Lower leg skin (tissue), 3 donors: ENCODE measurements around the gene DDX60.
"Not testable (repeated sequence)": the region's sequence is repeated elsewhere in the genome, so short reads cannot be mapped to it uniquely, and the experiment has no call there.

Source experiments
- POLR2A ChIP-seq, 2 donors: fragments of 450-650 bp; IDR thresholded peaks; one replicate each; pipeline ENCODE4 v1.6.1; 2016 to 2017; ENCODE audit warnings: antibody characterized with exemption in 2 of 2, mild to moderate bottlenecking in 1 of 2, moderate library complexity in 1 of 2
- TF ChIP-seq, protein P1 (sequence below), 3 donors: fragments of 450-650 bp; IDR thresholded peaks; one replicate each; pipeline ENCODE4 v1.5.1; 2016; ENCODE audit warnings: antibody characterized with exemption in 3 of 3, mild to moderate bottlenecking in 3 of 3, moderate library complexity in 2 of 3

DNA sequence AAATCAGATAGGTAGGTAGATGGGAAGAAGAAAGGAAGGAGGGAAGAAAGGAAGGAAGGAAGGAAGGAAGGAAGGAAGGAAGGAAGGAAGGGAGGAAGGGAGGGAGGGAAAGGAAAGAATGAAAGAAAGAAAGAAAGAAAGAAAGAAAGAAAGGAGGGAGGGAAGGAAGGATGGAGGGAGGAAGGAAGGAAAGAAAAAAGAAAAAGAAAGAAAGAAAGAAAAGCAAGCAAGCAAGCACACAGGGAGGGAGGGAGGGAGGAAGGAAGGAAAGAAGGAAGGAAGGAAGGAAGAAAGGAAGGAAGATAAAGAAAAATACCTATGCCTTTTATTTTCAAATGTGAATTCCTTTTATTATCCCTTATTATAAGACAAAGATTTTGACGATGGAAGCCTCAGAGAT lies 32.7 kb downstream of the DDX60 start:
- TF ChIP-seq, protein P1, sequence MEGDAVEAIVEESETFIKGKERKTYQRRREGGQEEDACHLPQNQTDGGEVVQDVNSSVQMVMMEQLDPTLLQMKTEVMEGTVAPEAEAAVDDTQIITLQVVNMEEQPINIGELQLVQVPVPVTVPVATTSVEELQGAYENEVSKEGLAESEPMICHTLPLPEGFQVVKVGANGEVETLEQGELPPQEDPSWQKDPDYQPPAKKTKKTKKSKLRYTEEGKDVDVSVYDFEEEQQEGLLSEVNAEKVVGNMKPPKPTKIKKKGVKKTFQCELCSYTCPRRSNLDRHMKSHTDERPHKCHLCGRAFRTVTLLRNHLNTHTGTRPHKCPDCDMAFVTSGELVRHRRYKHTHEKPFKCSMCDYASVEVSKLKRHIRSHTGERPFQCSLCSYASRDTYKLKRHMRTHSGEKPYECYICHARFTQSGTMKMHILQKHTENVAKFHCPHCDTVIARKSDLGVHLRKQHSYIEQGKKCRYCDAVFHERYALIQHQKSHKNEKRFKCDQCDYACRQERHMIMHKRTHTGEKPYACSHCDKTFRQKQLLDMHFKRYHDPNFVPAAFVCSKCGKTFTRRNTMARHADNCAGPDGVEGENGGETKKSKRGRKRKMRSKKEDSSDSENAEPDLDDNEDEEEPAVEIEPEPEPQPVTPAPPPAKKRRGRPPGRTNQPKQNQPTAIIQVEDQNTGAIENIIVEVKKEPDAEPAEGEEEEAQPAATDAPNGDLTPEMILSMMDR (IDR thresholded peaks at IDR 0.05): not testable (repeated sequence)
- not testable (repeated sequence) for TF ChIP-seq POLR2A (IDR thresholded peaks at IDR 0.05)
